AG09319 (cell line): ENCODE data around the gene ACACA.

ENCODE experiments used
- DNase-seq: peaks from one replicate; pipeline ENCODE4 v3.0.0-alpha.2; 2010; ENCODE audit warnings: low read depth; ENCODE audit errors: extremely low read depth
- CTCF ChIP-seq: IDR thresholded peaks from 2 replicates; pipeline ENCODE4 v1.5.1; 2011; ENCODE audit warnings: low read depth, mild to moderate bottlenecking, inconsistent platforms, low read length, moderate library complexity

The ACACA gene

GRCh38 chr17:37068266-37068665, 338.4 kb downstream of the ACACA start:
- DNase-seq = no peak
- no peak for TF ChIP-seq CTCF

GRCh38 chr17:37067555-37068111, 339.0 kb downstream of the ACACA start:
- TF ChIP-seq CTCF = no peak
- DNase-seq = peak; percentile 62

- TF ChIP-seq CTCF = no peak
- no peak for DNase-seq
Measured at GRCh38 chr17:37066322-37067255, 340.0 kb downstream of the ACACA start.

GRCh38 chr17:37065486-37066321, 340.9 kb downstream of the ACACA start:
- no peak for TF ChIP-seq CTCF
- DNase-seq = no peak

- TF ChIP-seq CTCF = no peak
- no peak for DNase-seq
Measured at GRCh38 chr17:37064956-37065355, 341.7 kb downstream of the ACACA start.

- DNase-seq = no peak
- no peak for TF ChIP-seq CTCF
Measured at GRCh38 chr17:37064206-37064605, 342.4 kb downstream of the ACACA start.
